Activated CD4-positive, alpha-beta T cell treated with anti-CD3 and anti-CD28 coated beads, Interleukin-2, amount 50 U/mL, for 24 hours (primary cell): ENCODE data around the gene LDLRAD3.

ENCODE experiments used
- DNase-seq, 2 donors: peaks; one replicate each; pipeline ENCODE4 v3.0.0-alpha.2; 2020; ENCODE audit warnings: low read depth in 1 of 2, low spot score in 1 of 2

Gene LDLRAD3

DNA sequence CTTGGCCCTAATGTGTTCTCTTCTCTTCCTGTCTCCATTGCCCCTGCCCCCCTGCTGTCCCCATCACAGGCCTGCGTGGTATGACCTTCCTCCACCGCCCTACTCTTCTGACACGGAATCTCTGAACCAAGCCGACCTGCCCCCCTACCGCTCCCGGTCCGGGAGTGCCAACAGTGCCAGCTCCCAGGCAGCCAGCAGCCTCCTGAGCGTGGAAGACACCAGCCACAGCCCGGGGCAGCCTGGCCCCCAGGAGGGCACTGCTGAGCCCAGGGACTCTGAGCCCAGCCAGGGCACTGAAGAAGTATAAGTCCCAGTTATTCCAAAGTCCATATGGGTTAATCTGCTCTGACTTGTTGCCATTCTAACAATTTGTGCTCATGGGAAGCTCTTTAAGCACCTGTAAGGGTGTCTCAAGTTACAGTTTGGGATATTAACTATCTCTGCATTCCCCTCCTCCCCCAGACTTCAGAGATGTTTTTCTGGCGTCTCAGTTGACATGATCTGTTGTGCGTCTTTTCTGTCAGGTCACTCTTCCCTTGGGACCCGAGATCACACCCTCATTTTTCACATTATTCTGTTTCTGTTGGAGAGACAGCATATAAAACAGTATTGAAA is 285.3 kb downstream of the LDLRAD3 start:
- no peak for DNase-seq

- no peak for DNase-seq
Observed at GRCh38 chr11:36230779-36231699, 287.2 kb downstream of the LDLRAD3 start.

- no peak for DNase-seq
Observed at GRCh38 chr11:36233204-36233603, 289.3 kb downstream of the LDLRAD3 start.

GRCh38 chr11:36234825-36235224 is 291.0 kb downstream of the LDLRAD3 start:
- DNase-seq, result no peak

DNA sequence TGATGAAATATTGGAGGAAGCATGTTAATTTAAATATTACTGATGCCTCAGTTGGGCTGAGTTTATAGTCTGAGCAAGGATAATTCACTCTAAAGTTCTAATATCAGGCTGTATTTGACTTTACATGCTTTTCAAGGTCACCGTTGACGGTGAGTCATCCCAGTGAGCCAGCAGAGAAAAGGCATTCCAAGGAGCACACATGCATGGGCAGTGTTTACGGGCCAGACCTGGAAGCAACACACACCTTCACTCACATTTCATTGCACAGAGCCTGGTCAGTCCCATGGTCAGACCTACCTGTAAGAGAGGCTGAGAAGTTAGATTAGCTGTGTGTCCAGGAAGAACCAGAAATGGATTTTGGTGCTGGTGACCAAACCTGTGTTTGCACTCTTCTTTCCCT is 291.9 kb downstream of the LDLRAD3 start:
- DNase-seq, result no peak

DNA sequence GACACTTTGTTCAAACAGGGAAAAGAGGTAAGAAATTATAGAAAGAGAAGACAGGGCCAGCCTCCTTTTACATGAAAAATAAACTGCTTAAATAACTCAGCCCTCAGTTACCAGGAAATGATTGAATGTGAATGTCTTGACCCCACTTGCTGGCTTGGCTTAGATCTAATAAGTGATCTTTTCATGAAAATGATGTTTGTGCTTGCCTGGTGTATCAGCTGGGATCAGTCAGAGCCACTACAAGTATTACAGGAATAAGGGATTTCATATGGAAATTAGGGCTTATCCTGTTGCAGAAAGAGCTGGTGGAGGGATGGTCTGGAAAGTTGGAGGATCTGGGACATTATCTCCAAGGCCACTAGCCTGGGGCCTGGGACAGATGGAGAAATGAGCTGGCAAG is 293.5 kb downstream of the LDLRAD3 start:
- DNase-seq, result no peak

GRCh38 chr11:36238036-36238631 is 294.3 kb downstream of the LDLRAD3 start:
- DNase-seq, result no peak

- DNase-seq, result no peak
Observed at GRCh38 chr11:36238881-36239280, 295.0 kb downstream of the LDLRAD3 start.

DNA sequence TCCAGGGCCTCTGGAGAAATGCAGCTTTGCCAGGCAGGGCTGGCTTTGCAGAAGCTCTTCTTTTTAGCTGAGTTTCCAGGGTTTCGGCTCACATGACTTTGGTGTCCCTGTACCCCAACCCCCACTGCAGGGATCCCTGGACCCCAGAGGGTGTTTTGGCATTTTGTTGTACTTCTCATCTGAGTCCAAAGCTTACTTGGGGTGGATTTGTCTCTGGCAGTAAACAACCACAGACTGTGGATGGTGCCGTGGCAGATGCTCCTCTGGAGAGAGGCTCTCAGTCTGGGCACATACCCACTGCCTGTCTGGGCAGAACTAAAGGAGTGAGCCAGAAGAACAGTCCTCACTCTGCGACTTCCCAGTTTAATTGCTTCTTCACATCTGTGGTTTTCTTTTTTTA is 295.8 kb downstream of the LDLRAD3 start:
- DNase-seq, result no peak

DNA sequence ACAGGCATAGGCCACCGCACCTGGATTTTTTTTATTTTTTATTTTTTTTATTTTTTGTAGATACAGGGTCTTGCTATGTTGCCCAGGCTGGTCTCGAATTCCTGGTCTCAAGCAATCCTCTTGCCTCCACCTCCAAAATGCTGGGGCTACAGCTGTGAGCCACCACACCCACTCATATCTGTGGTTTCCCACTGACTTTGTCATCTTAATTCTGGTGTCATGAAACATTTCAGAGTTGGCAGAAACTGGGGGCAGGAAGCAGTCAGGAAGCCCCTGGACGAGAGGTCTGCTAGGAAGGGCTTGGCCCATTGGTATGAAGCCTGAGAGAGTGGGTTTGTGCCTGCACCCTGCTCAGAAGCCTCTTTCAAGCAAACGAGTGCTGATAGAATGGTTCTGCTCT is 296.3 kb downstream of the LDLRAD3 start:
- no peak for DNase-seq

- DNase-seq, result no peak
Observed at GRCh38 chr11:36240801-36241200, 296.9 kb downstream of the LDLRAD3 start.

DNA sequence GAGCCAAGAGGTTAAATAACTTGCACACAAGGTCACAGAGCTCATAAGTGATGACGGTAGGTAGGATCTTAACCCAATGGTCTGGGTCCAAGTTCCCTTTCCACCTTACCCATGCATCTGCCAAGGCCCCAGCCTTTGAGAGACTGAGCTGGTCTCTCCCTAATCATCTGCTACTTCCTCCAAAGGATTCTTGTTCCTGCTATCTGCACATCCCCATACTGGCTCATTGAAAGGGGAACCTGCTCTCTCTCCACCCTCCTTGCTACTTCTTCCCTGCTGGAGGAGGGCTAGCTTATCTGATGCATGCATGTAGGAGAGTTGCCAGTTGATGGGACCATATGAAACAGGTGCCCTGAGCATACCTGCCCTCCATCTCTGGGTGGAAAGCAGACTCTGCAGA is 297.6 kb downstream of the LDLRAD3 start:
- no peak for DNase-seq

GRCh38 chr11:36243641-36244040 is 299.8 kb downstream of the LDLRAD3 start:
- no peak for DNase-seq

DNA sequence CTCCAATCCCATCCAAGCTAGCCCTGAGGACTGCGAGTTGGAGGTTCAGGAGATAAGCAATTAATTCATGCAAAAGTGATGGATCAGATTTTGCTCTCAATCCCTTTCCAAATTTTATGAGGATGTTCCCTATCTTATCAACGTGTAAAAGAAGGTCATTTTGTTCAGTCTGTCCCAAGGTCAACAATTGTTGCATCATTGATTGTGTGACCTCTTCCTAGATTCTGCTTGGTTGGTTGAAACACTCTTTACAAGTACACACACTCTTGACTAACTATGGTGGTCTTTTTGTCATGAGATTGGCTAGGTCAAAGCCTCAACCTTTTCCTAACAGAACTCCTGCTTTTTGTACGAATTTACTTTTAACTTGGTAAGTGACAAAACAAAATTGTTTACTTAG is 303.6 kb downstream of the LDLRAD3 start:
- no peak for DNase-seq

DNA sequence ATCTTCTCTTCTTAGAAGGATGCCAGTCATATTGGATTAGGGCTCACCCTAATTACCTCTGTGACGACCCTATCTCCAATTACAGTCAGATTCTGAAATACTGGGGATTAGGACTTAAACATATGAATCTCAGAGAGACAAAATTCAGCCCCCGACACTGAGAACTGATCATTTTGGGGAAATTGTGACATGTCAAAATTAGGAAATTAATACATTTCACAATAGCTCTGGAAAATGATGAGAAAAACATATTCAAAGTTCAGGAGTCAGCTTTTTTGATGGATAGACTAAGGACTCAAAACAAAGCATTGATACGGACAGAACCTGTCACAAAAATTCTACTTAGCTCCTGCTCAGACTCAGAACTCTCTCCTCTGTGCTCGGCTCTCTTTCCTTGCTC is 304.6 kb downstream of the LDLRAD3 start:
- no peak for DNase-seq

- DNase-seq, result no peak
Observed at GRCh38 chr11:36249246-36249645, 305.4 kb downstream of the LDLRAD3 start.

DNA sequence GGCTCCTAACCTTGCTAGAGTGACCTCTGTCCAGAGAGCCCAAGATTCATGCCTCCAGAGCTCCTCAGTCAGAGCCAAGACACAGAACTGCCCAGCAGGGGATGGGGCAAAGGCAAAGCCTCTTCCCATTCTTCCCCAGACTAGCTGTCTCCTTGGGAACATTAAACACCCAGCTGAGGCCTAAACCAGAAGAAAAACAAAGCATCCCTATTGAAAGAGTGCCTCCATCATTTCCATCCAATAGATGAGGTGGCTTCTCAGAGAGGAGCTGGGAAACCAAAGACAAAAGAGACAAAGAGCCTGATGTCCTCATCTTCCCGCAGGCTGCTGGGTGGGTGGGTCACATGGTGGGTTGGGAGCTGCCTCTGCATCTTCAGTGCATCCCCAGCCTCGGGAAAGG is 308.0 kb downstream of the LDLRAD3 start:
- DNase-seq, result no peak

DNA sequence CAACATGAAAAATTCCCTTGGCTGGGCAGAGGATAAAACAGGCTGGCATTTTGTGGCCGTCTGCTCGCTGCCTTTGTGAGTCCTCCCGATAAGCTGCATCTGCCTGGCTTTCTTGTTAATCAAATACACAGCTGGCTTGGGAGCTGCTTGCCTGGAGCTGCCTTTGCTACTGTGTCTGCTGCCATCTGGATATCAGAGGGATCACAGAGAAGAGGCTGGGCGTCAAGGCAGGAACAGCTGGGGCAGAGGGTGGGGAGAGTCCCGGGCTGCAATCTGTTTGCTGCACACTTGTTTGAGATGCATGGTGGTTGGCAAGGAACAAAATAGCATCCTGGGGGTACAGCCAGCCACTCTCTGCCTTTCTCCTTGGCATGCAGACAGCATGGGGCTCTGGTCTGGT is 309.4 kb downstream of the LDLRAD3 start:
- no peak for DNase-seq

DNA sequence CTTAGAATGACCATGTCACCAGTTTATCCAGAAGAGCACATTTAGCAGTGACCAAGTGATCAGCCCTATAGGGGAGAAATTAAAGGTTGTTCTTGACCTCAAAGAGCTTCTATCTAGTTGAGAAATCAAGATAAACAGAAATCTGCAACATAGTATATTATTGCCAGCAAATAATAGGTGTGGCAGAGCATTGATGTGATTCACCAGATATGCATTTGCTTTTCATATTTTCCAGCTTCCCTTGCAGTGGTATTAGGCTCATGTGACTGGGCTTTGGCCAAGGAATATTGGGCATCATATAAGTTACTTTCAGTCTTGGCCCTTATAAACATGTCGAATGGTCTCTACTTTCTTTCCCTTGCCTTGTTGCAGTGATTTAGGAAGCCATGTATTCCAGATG is 310.9 kb downstream of the LDLRAD3 start:
- DNase-seq, result no peak

- no peak for DNase-seq
Observed at GRCh38 chr11:36257351-36257750, 313.5 kb downstream of the LDLRAD3 start.

GRCh38 chr11:36258730-36259360 is 315.0 kb downstream of the LDLRAD3 start:
- no peak for DNase-seq

- no peak for DNase-seq
Observed at GRCh38 chr11:36261094-36261493, 317.2 kb downstream of the LDLRAD3 start.
